HEK293T (cell line): ENCODE results near the gene B4GALT2.

ENCODE experiments used
- ARNT ChIP-seq: fragments of 450-650 bp; IDR thresholded peaks from 2 replicates; pipeline ENCODE4 v1.6.1; 2017; ENCODE audit warnings: mild to moderate bottlenecking
- BHLHE40 ChIP-seq: fragments of 450-650 bp; IDR thresholded peaks from 2 replicates; pipeline ENCODE4 v1.6.1; 2016; ENCODE audit warnings: mild to moderate bottlenecking, moderate library complexity, borderline replicate concordance
- CTBP1 ChIP-seq: fragments of 450-650 bp; IDR thresholded peaks from 2 replicates; pipeline ENCODE4 v1.6.1; 2016; ENCODE audit warnings: borderline replicate concordance
- ELF4 ChIP-seq: fragments of 450-650 bp; IDR thresholded peaks from 2 replicates; pipeline ENCODE4 v1.6.1; 2017; ENCODE audit warnings: antibody characterized with exemption
- FOXA1 ChIP-seq: fragments of 450-650 bp; IDR thresholded peaks from 2 replicates; pipeline ENCODE4 v1.6.1; 2016; ENCODE audit warnings: mild to moderate bottlenecking
- FOXK2 ChIP-seq: fragments of 450-650 bp; IDR thresholded peaks from 2 replicates; pipeline ENCODE4 v1.6.1; 2016; ENCODE audit warnings: mild to moderate bottlenecking
- FOXM1 ChIP-seq: fragments of 450-650 bp; IDR thresholded peaks from 2 replicates; pipeline ENCODE4 v1.6.1; 2017; ENCODE audit warnings: mild to moderate bottlenecking, borderline replicate concordance
- HDGF ChIP-seq: fragments of 450-650 bp; IDR thresholded peaks from 2 replicates; pipeline ENCODE4 v1.6.1; 2017; ENCODE audit warnings: antibody characterized with exemption, borderline replicate concordance
- NFRKB ChIP-seq: fragments of 450-650 bp; IDR thresholded peaks from 2 replicates; pipeline ENCODE4 v1.6.1; 2016; ENCODE audit warnings: mild to moderate bottlenecking, moderate library complexity
- PKNOX1 ChIP-seq: fragments of 450-650 bp; IDR thresholded peaks from 2 replicates; pipeline ENCODE4 v1.6.1; 2016
- SP1 ChIP-seq: fragments of 450-650 bp; IDR thresholded peaks from 2 replicates; pipeline ENCODE4 v1.6.1; 2017
- SUZ12 ChIP-seq: fragments of 450-650 bp; IDR thresholded peaks from 2 replicates; pipeline ENCODE4 v1.6.1; 2016; ENCODE audit warnings: mild to moderate bottlenecking
- TARDBP ChIP-seq: fragments of 450-650 bp; IDR thresholded peaks from 2 replicates; pipeline ENCODE4 v1.6.1; 2016

GRCh38 chr1:43963006-43963405 is 16.0 kb upstream of the B4GALT2 start:
- no peak for TF ChIP-seq PKNOX1
- TF ChIP-seq ELF4, result no peak
- TF ChIP-seq FOXK2, result no peak
- TF ChIP-seq HDGF, result no peak
- no peak for TF ChIP-seq SUZ12
- no peak for TF ChIP-seq FOXM1
- TF ChIP-seq SP1, result no peak
- TF ChIP-seq CTBP1, result no peak
- TF ChIP-seq FOXA1, result no peak
- TF ChIP-seq ARNT, result no peak
- no peak for TF ChIP-seq BHLHE40
- no peak for TF ChIP-seq TARDBP
- TF ChIP-seq NFRKB, result no peak
